ENCODE data around the gene JPT1. TPM values are rescaled to one million over a fixed set of nuclear protein-coding genes. Genes with fewer than 3 reads are reported as not detected.

JPT1 gene
- total and polyA plus RNA-seq, 7 experiments from 2014 or later, result 12.3 to 227 (median 42.7) TPM

DNA sequence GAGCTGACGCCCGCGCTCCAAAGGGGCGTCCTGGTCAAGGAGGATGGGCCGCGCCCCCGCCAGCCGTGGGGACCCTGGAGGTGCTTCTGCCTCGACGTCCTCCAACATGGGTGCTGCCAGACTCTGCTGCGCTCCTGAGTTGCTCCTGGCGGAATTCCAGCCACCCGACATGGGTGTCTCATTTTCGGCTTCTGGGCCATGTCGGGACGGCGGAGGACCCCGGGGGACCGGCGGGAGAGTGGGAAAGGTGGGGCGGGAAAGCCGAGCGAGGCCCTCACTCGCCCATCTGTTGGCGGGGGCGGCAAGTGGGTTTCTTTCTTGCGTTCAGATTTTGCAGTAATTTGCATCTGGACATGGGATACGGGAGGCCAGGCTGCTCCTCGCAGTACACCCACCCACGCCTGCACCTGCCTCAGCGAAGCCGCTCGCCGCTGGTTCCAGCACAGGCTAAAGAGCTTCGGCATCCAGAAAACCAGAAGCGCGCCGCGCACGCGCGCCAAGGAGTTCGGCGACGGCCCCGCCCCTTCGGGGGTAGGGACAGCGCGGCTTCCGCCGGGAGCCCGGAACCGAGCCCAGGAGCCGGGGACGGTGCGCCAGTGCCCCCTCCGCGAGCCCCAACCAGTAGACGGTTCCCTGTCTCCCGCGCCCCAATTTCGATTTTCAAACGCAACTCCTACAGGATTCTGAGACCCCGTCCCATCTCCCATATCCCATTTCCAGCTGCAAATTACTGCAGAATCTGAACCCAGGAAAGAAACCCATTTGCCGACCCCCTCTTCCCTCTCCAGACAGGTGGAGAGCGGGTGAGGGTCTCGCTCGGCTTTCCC lies 44.7 kb downstream of the JPT1 start, which contains the start of gene ARMC7:
Gene ARMC7 (plus strand): TSS at position 563 of the 827 bp plus-strand sequence. CDS start 320 bp downstream, outside the sequence.
- Mint-ChIP-seq H3K9me3 (no peaks in the 10 kb centered on the region), H3K27ac (peak within 1 kb of the TSS; percentile 68 to 93 (median 85)), H3K27me3 (no peaks in the 10 kb centered on the region), H3K4me1 (peaks cover 21 to 41% (median 34%) of the 10 kb centered on the region in 7 donors), H3K36me3 (peaks cover 5 to 17% (median 7%) of the 10 kb centered on the region in 5 donors), H3K4me3 (peak within 1 kb of the TSS; percentile 72 to 94 (median 89))
- POLR2A ChIA-PET, result interaction anchor here (0.5 to 2.6 kb wide), 18 partner anchors 12 to 656 kb away, joined by 3 to 19 read pairs (median 4); partner anchors contain the start of genes MRPL58, NT5C, NUP85 and SLC16A5
- Histone ChIP-seq H3K36me3 (ENCODE audit: control insufficient read depth in 2 of 3, insufficient read depth in 3 of 3, low read length in 3 of 3) (no peaks in the 10 kb centered on the region), H3K27ac (ENCODE audit: low read depth, low read length) (peak within 1 kb of the TSS; percentile 75), H3K27me3 (ENCODE audit: control insufficient read depth in 2 of 2, insufficient read depth in 2 of 2, low read length in 2 of 2) (no peaks in the 10 kb centered on the region), H3K9me3 (ENCODE audit: control insufficient read depth in 2 of 3, low read length in 3 of 3) (no peaks in the 10 kb centered on the region), H3K4me3 (ENCODE audit: low read length) (peak within 1 kb of the TSS; percentile 81), H3K4me1 (ENCODE audit: control insufficient read depth in 2 of 2, insufficient read depth in 2 of 2, low read length in 2 of 2) (peaks cover 19 to 20% of the 10 kb centered on the region in 2 donors)
- DNase-seq (peak; percentile 79 to 96 (median 86)), ATAC-seq (peak; percentile 90)
- intact Hi-C loops (cut with micrococcal nuclease), result loop anchor here (1.0 to 5.0 kb wide), 12 partner anchors 22 to 303 kb away; partner anchors contain the start of genes NT5C (in 2 of the 2), ATP5PD (in 1 of the 2), GRB2 (in 1 of the 2) and JPT1 (in 1 of the 2)
- CTCF ChIA-PET, result interaction anchor here (1.0 to 9.3 kb wide), 4 partner anchors 22 to 93 kb away, joined by 3 to 136 read pairs (median 4); partner anchors contain the start of genes NT5C and NUP85

GRCh38 chr17:75109046-75109406 lies 45.3 kb downstream of the JPT1 start:
- peak overlapping the region; percentile 75 for H3K27ac ChIP-seq (ENCODE audit: low read depth, low read length)
- DNase-seq (peak in 1 of 9 donors; percentile 27), ATAC-seq (no peak)
- Mint-ChIP-seq H3K27me3 (no peaks in the 10 kb centered on the region), H3K36me3 (peaks cover 5 to 15% (median 7%) of the 10 kb centered on the region in 5 donors), H3K4me1 (peaks cover 15 to 35% (median 28%) of the 10 kb centered on the region in 7 donors), H3K4me3 (peak overlapping the region; percentile 72 to 94 (median 88)), H3K9me3 (no peaks in the 10 kb centered on the region), H3K27ac (peak overlapping the region in 8 of 9 donors; percentile 66 to 91 (median 76))
- H3K36me3 ChIP-seq (ENCODE audit: control insufficient read depth in 2 of 3, insufficient read depth in 3 of 3, low read length in 3 of 3), result no peaks in the 10 kb centered on the region
- no peaks in the 10 kb centered on the region for H3K27me3 ChIP-seq (ENCODE audit: control insufficient read depth in 2 of 2, insufficient read depth in 2 of 2, low read length in 2 of 2)
- H3K4me3 ChIP-seq (ENCODE audit: low read length), result peak overlapping the region; percentile 81
- intact Hi-C loops (cut with micrococcal nuclease), result loop anchor here (1.0 to 5.0 kb wide), 9 partner anchors 22 to 296 kb away; partner anchors contain the start of genes ATP5PD (in 1 of the 2), GRB2 (in 1 of the 2), JPT1 (in 1 of the 2) and KCTD2 (in 1 of the 2)
- peaks cover 16 to 19% of the 10 kb centered on the region in 2 donors for H3K4me1 ChIP-seq (ENCODE audit: control insufficient read depth in 2 of 2, insufficient read depth in 2 of 2, low read length in 2 of 2)
- ChIA-PET CTCF (interaction anchor here (9.3 kb wide), 1 partner anchor 94 kb away, joined by 136 read pairs; the partner anchor contains the start of gene NUP85), POLR2A (interaction anchor here (0.5 to 2.6 kb wide), 14 partner anchors 12 to 321 kb away, joined by 3 to 19 read pairs (median 4); partner anchors contain the start of genes MRPL58, NT5C, NUP85 and SLC16A5)
- no peaks in the 10 kb centered on the region for H3K9me3 ChIP-seq (ENCODE audit: control insufficient read depth in 2 of 3, low read length in 3 of 3)

- H3K4me3 Mint-ChIP-seq, result peak overlapping the region; percentile 72 to 94 (median 88)
- peak overlapping the region in 5 of 9 donors; percentile 66 to 88 (median 73) for H3K27ac Mint-ChIP-seq
- ATAC-seq (no peak), DNase-seq (no peak)
- H3K36me3 ChIP-seq (ENCODE audit: control insufficient read depth in 2 of 3, insufficient read depth in 3 of 3, low read length in 3 of 3), result no peaks in the 10 kb centered on the region
- H3K36me3 Mint-ChIP-seq, result peaks cover 5 to 13% (median 7%) of the 10 kb centered on the region in 5 donors
- H3K27ac ChIP-seq (ENCODE audit: low read depth, low read length), result no peak overlapping the region
- POLR2A ChIA-PET, result interaction anchor here (1.1 kb wide), 1 partner anchor 26 kb away, joined by 3 read pairs; no protein-coding TSS in a partner anchor
- no peaks in the 10 kb centered on the region for H3K27me3 ChIP-seq (ENCODE audit: control insufficient read depth in 2 of 2, insufficient read depth in 2 of 2, low read length in 2 of 2)
- H3K9me3 Mint-ChIP-seq, result no peaks in the 10 kb centered on the region
- CTCF ChIA-PET, result interaction anchor here (1.0 kb wide), 1 partner anchor 48 kb away, joined by 4 read pairs; no protein-coding TSS in a partner anchor
- intact Hi-C loops (cut with micrococcal nuclease), result loop anchor here (2.0 to 5.0 kb wide), 5 partner anchors 21 to 297 kb away; partner anchors contain the start of genes ATP5PD (in 1 of the 2), GRB2 (in 1 of the 2), KCTD2 (in 1 of the 2) and SLC16A5 (in 1 of the 2)
- H3K9me3 ChIP-seq (ENCODE audit: control insufficient read depth in 2 of 3, low read length in 3 of 3), result no peaks in the 10 kb centered on the region
- no peaks in the 10 kb centered on the region for H3K27me3 Mint-ChIP-seq
- H3K4me3 ChIP-seq (ENCODE audit: low read length), result no peak overlapping the region
- peaks cover 12 to 14% of the 10 kb centered on the region in 2 donors for H3K4me1 ChIP-seq (ENCODE audit: control insufficient read depth in 2 of 2, insufficient read depth in 2 of 2, low read length in 2 of 2)
- peaks cover 15 to 29% (median 23%) of the 10 kb centered on the region in 7 donors for H3K4me1 Mint-ChIP-seq
Observed at GRCh38 chr17:75108193-75108592, 46.1 kb downstream of the JPT1 start.

DNA sequence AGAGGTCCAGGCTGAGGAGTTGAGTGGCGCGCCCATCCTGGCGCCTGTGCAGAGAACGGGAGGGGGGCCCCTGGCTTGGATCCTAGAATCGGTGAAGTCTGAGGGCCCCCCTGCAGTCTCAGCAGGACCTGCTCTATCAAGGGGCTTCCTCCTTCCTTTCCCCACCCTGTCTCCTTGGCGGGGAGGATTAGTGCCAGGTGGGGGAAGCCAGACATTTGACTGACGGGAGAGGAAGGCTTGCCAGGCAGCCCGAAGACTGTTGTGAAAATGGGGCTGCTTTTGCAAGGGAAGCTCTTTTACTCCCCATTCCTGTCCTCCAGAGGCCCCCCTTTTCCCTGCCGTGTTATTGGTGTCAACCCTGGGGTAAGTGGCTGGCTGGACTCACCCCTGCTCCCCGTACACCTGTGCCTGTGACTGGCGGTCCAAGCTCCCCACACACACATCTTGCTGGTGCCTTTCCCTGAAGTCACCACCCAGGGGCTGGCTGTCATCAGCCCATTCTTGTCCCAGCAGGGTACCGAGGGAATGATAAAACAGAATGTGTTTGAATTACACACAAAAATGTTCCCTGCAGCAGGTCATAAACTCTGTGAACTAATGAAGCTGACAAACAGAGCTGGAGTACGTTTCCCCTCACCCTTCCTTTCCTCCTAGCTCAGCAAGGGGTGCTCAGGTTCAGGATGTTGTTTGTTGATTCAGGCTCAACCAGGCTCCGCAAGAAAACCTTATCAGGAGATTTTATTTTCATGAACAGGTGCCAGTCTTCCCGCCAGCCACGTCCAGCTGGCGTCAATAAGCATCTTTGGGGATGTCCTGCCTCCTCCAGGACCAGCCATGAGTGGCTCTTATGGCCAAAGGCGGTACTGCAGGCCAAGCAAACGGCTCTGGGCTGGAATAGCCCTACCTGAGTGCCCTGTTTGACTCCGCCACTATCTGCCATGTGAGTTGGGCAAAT lies 48.9 kb downstream of the JPT1 start:
- no peak for DNase-seq
- Mint-ChIP-seq H3K4me3 (no peak overlapping the region), H3K4me1 (peaks cover 3 to 12% (median 11%) of the 10 kb centered on the region in 7 donors), H3K27me3 (no peaks in the 10 kb centered on the region), H3K9me3 (peaks cover 0 to 1% (median 0%) of the 10 kb centered on the region in 11 donors), H3K27ac (no peak overlapping the region), H3K36me3 (peaks cover 0 to 5% (median under 1%) of the 10 kb centered on the region in 5 donors)
- CTCF ChIA-PET, result interaction anchor here (0.5 to 1.6 kb wide), 3 partner anchors 9 to 208 kb away, joined by 3 to 7 read pairs (median 4); no protein-coding TSS in a partner anchor
- H3K9me3 ChIP-seq (ENCODE audit: control insufficient read depth in 2 of 3, low read length in 3 of 3), result no peaks in the 10 kb centered on the region
- POLR2A ChIA-PET, result interaction anchor here (0.9 to 1.4 kb wide), 2 partner anchors 13 to 94 kb away, joined by 3 read pairs; no protein-coding TSS in a partner anchor
- no peak overlapping the region for H3K4me3 ChIP-seq (ENCODE audit: low read length)
- intact Hi-C loops (cut with micrococcal nuclease), result loop anchor here in 1 of 2 donors (5.0 kb wide), 2 partner anchors 38 to 58 kb away; partner anchors contain the start of genes ATP5PD and KCTD2
- H3K27ac ChIP-seq (ENCODE audit: low read depth, low read length), result no peak overlapping the region
- H3K4me1 ChIP-seq (ENCODE audit: control insufficient read depth in 2 of 2, insufficient read depth in 2 of 2, low read length in 2 of 2), result peaks cover 6 to 7% of the 10 kb centered on the region in 2 donors
- no peak for ATAC-seq
- peaks cover 0 to 3% (median 0%) of the 10 kb centered on the region in 3 experiments for H3K36me3 ChIP-seq (ENCODE audit: control insufficient read depth in 2 of 3, insufficient read depth in 3 of 3, low read length in 3 of 3)
- H3K27me3 ChIP-seq (ENCODE audit: control insufficient read depth in 2 of 2, insufficient read depth in 2 of 2, low read length in 2 of 2), result no peaks in the 10 kb centered on the region

DNA sequence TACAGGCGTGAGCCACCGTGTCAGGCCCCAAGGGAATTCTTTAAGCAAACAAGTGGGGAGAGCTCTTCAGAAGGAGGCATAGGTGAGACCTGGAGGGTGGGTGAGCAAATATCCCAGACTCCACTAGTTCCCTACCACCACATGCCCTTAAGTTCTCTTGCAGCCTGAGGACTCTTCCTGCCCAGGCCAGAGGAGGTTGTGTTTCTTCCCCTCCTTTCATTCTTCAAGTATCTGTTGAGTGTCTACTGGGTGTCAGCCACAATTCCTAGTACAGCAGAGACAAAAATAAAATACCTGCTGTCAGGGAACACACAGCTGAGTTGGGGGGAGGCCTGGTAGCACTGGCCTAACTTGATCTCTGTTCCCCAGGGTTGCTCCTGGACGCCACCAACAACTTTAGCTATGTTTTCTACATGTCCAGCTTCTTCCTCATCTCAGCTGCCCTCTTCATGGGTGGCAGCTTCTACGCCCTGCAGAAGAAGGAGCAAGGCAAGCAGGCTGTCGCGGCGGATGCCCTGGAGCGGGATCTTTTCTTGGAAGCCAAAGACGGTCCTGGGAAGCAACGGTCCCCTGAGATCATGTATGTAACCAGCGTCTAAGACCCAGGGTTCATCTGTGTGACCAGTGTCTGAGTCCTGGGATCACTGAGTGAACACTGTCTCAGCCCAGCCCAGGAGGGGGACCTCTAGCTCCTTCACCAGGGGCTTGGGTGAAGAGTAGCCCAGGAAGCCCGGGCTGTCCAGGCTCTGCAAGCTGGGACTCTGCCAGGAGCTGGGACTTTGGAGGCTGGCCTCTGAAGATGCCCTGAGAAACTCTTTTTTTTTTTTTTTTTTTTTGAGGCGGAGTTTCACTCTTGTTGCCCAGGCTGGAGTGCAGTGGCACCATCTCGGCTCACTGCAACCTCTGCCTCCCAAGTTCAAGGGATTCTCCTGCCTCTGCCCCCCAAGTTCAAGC lies 50.4 kb downstream of the JPT1 start:
- Mint-ChIP-seq H3K27me3 (no peaks in the 10 kb centered on the region), H3K36me3 (peaks cover 0 to 6% (median under 1%) of the 10 kb centered on the region in 5 donors), H3K4me3 (no peak overlapping the region), H3K4me1 (peaks cover 2 to 8% (median 6%) of the 10 kb centered on the region in 7 donors), H3K27ac (no peak overlapping the region), H3K9me3 (peaks cover 0 to 1% (median 0%) of the 10 kb centered on the region in 11 donors)
- DNase-seq, result no peak
- Histone ChIP-seq H3K27me3 (ENCODE audit: control insufficient read depth in 2 of 2, insufficient read depth in 2 of 2, low read length in 2 of 2) (no peaks in the 10 kb centered on the region), H3K4me3 (ENCODE audit: low read length) (no peak overlapping the region), H3K9me3 (ENCODE audit: control insufficient read depth in 2 of 3, low read length in 3 of 3) (no peaks in the 10 kb centered on the region), H3K27ac (ENCODE audit: low read depth, low read length) (no peak overlapping the region), H3K36me3 (ENCODE audit: control insufficient read depth in 2 of 3, insufficient read depth in 3 of 3, low read length in 3 of 3) (peaks cover 0 to 12% (median 0%) of the 10 kb centered on the region in 3 experiments), H3K4me1 (ENCODE audit: control insufficient read depth in 2 of 2, insufficient read depth in 2 of 2, low read length in 2 of 2) (peaks cover 4% of the 10 kb centered on the region in 2 donors)
- intact Hi-C loops (cut with micrococcal nuclease), result no loop called here
- no peak for ATAC-seq
- ChIA-PET CTCF (interaction anchor here (0.6 to 2.0 kb wide), 4 partner anchors 10 to 109 kb away, joined by 3 to 10 read pairs (median 4); no protein-coding TSS in a partner anchor), POLR2A (interaction anchor here (0.6 to 1.4 kb wide), 5 partner anchors 10 to 382 kb away, joined by 3 read pairs; no protein-coding TSS in a partner anchor)
